ENCODE data around the gene LY6G5B.

- TF ChIP-seq POLR2AphosphoS5 (IDR thresholded peaks at IDR 0.05; ENCODE audit: low read depth, low read length) (no peak), POLR2A (IDR thresholded peaks at IDR 0.05; ENCODE audit: low read depth, low read length) (no peak), POU2F2 (IDR thresholded peaks at IDR 0.05; ENCODE audit: low read depth, low read length) (no peak), TAF1 (IDR thresholded peaks at IDR 0.05; ENCODE audit: low read depth, low read length) (no peak), SPI1 (IDR thresholded peaks at IDR 0.05; ENCODE audit: low read depth, low read length) (no peak), PAX5 (IDR thresholded peaks at IDR 0.05; ENCODE audit: insufficient read depth, low read length, severe bottlenecking) (no peak)
Observed at GRCh38 chr6:31657406-31658157, 12.2 kb upstream of the LY6G5B start.
